Measurements from ENCODE around the gene MYCN.

MYCN gene

DNA sequence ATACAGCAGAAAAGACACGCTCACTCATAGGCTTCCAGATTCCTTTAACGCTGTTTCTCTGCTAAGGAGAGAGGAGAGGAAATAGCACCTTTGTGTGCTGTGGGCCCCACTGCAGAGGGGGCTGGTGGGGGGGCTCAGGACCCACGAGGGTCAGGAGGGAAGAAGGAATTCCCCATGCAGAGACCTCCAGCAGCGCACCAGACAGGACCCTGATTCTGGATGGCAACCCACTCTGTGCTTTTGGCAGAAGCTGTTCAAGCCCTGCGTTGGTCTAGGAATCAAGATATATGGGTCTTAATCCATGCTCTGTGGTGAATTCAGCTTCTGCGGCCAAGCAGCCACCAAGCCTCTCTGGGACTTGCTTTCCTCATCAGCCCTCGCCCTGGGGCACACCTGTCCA, 31.0 kb downstream of the MYCN start:
- no peak for DNase-seq (ENCODE audit: low read depth)
- TF ChIP-seq, protein P1, sequence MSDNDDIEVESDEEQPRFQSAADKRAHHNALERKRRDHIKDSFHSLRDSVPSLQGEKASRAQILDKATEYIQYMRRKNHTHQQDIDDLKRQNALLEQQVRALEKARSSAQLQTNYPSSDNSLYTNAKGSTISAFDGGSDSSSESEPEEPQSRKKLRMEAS (IDR thresholded peaks at IDR 0.05; ENCODE audit: low read depth, low read length): no peak
- no peak for TF ChIP-seq MYC (IDR thresholded peaks at IDR 0.05; ENCODE audit: low read depth, low read length)
- TF ChIP-seq POLR2A (IDR thresholded peaks at IDR 0.05; ENCODE audit: extremely low read depth, insufficient read length): no peak
- TF ChIP-seq, protein P2, sequence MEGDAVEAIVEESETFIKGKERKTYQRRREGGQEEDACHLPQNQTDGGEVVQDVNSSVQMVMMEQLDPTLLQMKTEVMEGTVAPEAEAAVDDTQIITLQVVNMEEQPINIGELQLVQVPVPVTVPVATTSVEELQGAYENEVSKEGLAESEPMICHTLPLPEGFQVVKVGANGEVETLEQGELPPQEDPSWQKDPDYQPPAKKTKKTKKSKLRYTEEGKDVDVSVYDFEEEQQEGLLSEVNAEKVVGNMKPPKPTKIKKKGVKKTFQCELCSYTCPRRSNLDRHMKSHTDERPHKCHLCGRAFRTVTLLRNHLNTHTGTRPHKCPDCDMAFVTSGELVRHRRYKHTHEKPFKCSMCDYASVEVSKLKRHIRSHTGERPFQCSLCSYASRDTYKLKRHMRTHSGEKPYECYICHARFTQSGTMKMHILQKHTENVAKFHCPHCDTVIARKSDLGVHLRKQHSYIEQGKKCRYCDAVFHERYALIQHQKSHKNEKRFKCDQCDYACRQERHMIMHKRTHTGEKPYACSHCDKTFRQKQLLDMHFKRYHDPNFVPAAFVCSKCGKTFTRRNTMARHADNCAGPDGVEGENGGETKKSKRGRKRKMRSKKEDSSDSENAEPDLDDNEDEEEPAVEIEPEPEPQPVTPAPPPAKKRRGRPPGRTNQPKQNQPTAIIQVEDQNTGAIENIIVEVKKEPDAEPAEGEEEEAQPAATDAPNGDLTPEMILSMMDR (IDR thresholded peaks at IDR 0.05; ENCODE audit: low read depth, low read length): no peak
- no peak overlapping the region for H3K4me3 ChIP-seq (ENCODE audit: low read depth, low read length)

DNA sequence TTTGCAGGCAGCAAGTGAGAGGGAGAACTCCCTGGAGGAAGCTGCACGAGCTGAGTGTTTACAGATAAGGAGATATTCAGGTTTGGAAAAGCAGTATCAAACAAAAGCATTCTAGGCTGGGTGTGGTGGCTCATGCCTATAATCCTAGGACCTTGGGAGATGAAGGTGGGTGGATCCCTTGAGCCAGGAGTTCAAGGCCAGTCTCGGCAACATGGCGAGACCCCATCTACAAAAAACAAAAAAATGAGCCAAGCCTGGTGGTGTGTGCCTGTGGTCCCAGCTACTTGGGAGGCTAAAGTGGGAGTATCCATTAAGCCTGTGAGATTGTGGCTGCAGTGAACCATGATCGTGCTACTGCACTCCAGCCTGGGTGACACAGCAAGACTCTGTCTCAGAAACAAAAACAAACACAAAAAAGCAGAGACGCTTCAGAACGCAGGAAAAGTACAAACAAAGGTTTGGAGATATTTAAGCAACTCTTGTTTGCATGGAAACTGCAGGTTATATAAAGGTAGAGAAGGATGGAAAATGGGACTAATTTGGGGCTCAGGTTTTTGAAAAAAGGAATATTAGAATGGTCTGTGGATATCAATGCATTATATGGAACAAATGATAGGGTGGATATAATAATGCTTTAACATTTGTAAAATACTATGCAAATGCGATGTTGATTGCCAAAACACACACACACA, 31.6 kb downstream of the MYCN start:
- no peak overlapping the region for H3K4me3 ChIP-seq (ENCODE audit: low read depth, low read length)
- DNase-seq (ENCODE audit: low read depth): no peak
- TF ChIP-seq MYC (IDR thresholded peaks at IDR 0.05; ENCODE audit: low read depth, low read length) (no peak), POLR2A (IDR thresholded peaks at IDR 0.05; ENCODE audit: extremely low read depth, insufficient read length) (no peak)
- TF ChIP-seq, protein P2 (IDR thresholded peaks at IDR 0.05; ENCODE audit: low read depth, low read length): no peak
- TF ChIP-seq, protein P1 (IDR thresholded peaks at IDR 0.05; ENCODE audit: low read depth, low read length): no peak

DNA sequence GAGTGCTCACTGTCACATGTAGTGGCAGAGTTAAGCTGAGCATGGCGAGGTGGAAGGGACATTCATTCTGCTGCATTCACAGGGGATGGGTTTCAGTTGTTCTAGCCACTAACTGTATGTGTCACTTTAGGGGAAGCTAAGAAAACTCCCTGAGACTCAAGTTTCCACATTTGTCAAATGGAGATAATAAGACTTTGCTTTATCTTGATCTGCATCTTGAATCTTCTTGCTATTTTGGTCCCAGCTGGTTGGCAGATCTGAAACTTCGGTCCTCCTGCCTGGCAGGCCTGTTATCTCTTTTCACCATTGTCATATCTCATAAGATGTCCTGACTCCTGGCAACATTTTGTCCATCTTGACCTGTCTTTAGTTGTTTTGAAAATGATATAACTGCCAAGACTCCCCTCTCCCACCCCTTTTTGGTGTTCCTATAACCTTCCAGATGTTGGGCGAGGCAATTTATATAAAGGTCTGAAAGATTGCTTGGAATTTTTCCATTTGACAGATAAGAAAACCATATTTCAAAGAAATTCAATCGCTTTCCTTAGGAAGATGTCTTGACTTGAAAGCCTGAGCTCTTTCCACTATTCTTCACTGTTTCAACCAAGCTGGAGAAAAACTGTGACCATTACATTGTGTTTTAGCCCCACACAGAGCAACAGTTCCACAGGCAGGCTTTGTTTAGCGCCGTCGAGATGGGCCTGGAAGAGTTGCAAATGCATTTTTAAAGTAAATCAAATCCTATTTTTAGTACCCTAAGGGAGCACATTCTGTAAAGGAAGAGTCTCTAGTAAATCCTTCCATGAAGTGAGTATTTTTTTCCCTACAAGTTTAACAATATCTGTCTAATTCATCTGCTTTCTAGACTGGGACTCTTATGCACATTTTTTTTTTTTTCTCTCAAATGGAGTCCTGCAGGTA, 33.4 kb downstream of the MYCN start:
- TF ChIP-seq POLR2A (IDR thresholded peaks at IDR 0.05; ENCODE audit: extremely low read depth, insufficient read length) (no peak), MYC (IDR thresholded peaks at IDR 0.05; ENCODE audit: low read depth, low read length) (no peak)
- TF ChIP-seq, protein P1 (IDR thresholded peaks at IDR 0.05; ENCODE audit: low read depth, low read length): no peak
- TF ChIP-seq, protein P2 (IDR thresholded peaks at IDR 0.05; ENCODE audit: low read depth, low read length): no peak
- H3K4me3 ChIP-seq (ENCODE audit: low read depth, low read length): no peak overlapping the region
- no peak for DNase-seq (ENCODE audit: low read depth)

DNA sequence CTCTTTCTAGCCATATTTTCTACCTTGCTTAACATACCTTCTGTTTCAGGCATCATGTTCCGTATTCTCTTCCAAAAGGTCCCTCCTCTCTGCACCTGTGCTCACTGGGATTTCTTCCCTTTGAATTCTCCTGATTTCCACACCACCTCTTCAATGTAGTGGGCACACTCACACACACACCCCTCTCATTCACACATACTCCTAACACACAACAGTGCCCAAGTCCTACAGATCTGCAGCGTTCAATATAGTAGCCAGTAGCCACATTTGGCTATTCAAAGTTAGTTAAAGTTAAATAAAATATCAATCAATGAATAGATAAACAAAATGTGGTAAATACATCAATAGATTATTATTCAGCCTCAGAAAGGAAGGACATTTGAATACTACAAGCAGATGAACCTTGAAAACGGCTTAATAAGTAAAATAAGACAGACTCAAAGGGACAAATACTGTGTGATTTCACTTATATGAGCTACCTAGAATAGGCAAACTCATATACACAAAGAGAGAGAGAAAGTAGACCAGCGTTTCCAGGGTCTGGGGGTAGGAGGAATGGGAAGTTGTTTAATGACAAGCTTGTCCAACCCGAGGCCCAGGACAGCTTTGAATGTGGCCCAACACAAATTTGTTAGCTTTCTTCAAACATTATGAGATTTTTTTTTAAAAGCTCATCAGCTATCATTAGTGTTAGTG, 34.4 kb downstream of the MYCN start:
- H3K4me3 ChIP-seq (ENCODE audit: low read depth, low read length): no peak overlapping the region
- TF ChIP-seq POLR2A (IDR thresholded peaks at IDR 0.05; ENCODE audit: extremely low read depth, insufficient read length) (no peak), MYC (IDR thresholded peaks at IDR 0.05; ENCODE audit: low read depth, low read length) (no peak)
- TF ChIP-seq, protein P2 (IDR thresholded peaks at IDR 0.05; ENCODE audit: low read depth, low read length): no peak
- TF ChIP-seq, protein P1 (IDR thresholded peaks at IDR 0.05; ENCODE audit: low read depth, low read length): no peak
- no peak for DNase-seq (ENCODE audit: low read depth)

DNA sequence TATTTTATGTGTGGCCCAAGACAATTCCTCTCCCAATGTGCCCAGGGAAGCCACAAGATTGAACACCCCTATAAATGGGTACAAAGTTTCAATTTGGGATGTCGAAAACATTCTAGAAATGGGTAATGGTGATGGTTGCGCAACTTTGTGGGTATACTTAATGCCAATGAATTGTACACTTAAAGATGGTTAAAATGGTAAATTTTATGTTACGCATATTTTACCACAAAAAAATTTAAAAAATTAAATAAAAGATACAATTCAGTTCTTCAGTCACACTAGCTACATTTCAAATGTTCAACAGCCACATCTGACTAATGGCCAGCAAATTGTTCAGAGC, 34.9 kb downstream of the MYCN start:
- H3K4me3 ChIP-seq (ENCODE audit: low read depth, low read length): no peak overlapping the region
- TF ChIP-seq, protein P1 (IDR thresholded peaks at IDR 0.05; ENCODE audit: low read depth, low read length): no peak
- TF ChIP-seq POLR2A (IDR thresholded peaks at IDR 0.05; ENCODE audit: extremely low read depth, insufficient read length) (no peak), MYC (IDR thresholded peaks at IDR 0.05; ENCODE audit: low read depth, low read length) (no peak)
- TF ChIP-seq, protein P2 (IDR thresholded peaks at IDR 0.05; ENCODE audit: low read depth, low read length): no peak
- no peak for DNase-seq (ENCODE audit: low read depth)

Data from NB4 (cell line).